Mucosa of stomach (tissue), 1 donor: ENCODE results near the gene CDKN2B-AS1.
A peak's percentile ranks its signal among the peaks of the same experiment; 100 is the strongest.

Experiments
- H3K27me3 ChIP-seq: one replicate; pipeline ENCODE4 v1.7.0; 2013; ENCODE audit warnings: mild to moderate bottlenecking, low read length; ENCODE audit not compliant: control insufficient read depth, insufficient read depth
- H3K36me3 ChIP-seq: one replicate; pipeline ENCODE4 v1.7.0; 2013; ENCODE audit warnings: low read length; ENCODE audit not compliant: control insufficient read depth, insufficient read depth
- H3K4me1 ChIP-seq: one replicate; pipeline ENCODE4 v1.7.0; 2013; ENCODE audit warnings: mild to moderate bottlenecking, low read length; ENCODE audit not compliant: control insufficient read depth, insufficient read depth
- H3K4me3 ChIP-seq: one replicate; pipeline ENCODE4 v1.7.0; 2013; ENCODE audit warnings: low read length
- H3K9ac ChIP-seq: one replicate; pipeline ENCODE4 v1.7.0; 2013; ENCODE audit warnings: mild to moderate bottlenecking, low read length, moderate library complexity
- H3K9me3 ChIP-seq: one replicate; pipeline ENCODE4 v1.7.0; 2013; ENCODE audit warnings: mild to moderate bottlenecking, low read length, moderate library complexity; ENCODE audit not compliant: control insufficient read depth
- donor health status: Pancreatic carcinoma.

Gene CDKN2B-AS1

GRCh38 chr9:21984101-21984500 is 10.5 kb upstream of the CDKN2B-AS1 start:
- no peaks in the 10 kb centered on the region for H3K4me1 ChIP-seq
- H3K36me3 ChIP-seq, result no peaks in the 10 kb centered on the region
- no peak overlapping the region for H3K4me3 ChIP-seq
- H3K27me3 ChIP-seq, result peaks cover 59% of the 10 kb centered on the region
- no peaks in the 10 kb centered on the region for H3K9me3 ChIP-seq
- no peak overlapping the region for H3K9ac ChIP-seq

DNA sequence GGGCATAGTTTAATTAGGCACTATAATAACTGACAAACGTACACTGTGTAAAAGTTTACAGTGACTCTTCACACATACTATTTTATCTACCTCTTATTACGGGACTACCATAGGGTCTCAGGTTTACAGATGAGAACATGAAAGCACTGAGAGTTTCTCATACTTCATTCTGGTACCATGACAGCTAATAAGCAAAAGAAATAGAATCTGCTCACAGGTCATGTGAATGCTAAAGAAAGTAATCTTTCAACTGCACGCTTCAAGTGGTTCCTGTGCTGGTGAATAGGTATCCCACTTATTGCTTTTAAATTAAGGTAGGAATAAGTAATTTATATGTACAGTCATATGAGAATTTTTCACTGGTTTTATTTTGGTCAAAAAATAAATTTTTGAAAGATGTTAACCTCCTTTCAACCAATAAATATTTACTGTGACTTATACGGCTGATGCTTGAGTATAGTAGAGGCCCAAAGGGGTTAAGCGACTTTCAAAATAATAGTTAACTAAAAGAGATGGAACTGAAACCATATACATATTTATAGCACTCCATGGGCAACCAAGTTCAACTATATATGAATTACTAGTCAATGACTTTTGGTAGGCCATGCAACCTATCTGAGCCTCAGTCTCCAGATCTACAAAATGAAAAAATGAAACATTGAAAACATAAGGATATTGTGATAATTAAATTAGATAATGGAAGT is 8.5 kb upstream of the CDKN2B-AS1 start:
- Histone ChIP-seq H3K36me3 (no peaks in the 10 kb centered on the region), H3K4me3 (no peak overlapping the region), H3K4me1 (no peaks in the 10 kb centered on the region), H3K9ac (no peak overlapping the region), H3K27me3 (peaks cover 68% of the 10 kb centered on the region), H3K9me3 (no peaks in the 10 kb centered on the region)

- no peaks in the 10 kb centered on the region for H3K36me3 ChIP-seq
- H3K27me3 ChIP-seq, result peaks cover 61% of the 10 kb centered on the region
- H3K9me3 ChIP-seq, result no peaks in the 10 kb centered on the region
- H3K9ac ChIP-seq, result no peak overlapping the region
- no peak overlapping the region for H3K4me3 ChIP-seq
- H3K4me1 ChIP-seq, result no peaks in the 10 kb centered on the region
Observed at GRCh38 chr9:21988056-21988990, 6.3 kb upstream of the CDKN2B-AS1 start.

GRCh38 chr9:21989440-21990189 is 5.0 kb upstream of the CDKN2B-AS1 start:
- no peaks in the 10 kb centered on the region for H3K36me3 ChIP-seq
- peaks cover 6% of the 10 kb centered on the region for H3K4me1 ChIP-seq
- no peak overlapping the region for H3K4me3 ChIP-seq
- H3K9ac ChIP-seq, result no peak overlapping the region
- H3K9me3 ChIP-seq, result no peaks in the 10 kb centered on the region
- peaks cover 57% of the 10 kb centered on the region for H3K27me3 ChIP-seq

DNA sequence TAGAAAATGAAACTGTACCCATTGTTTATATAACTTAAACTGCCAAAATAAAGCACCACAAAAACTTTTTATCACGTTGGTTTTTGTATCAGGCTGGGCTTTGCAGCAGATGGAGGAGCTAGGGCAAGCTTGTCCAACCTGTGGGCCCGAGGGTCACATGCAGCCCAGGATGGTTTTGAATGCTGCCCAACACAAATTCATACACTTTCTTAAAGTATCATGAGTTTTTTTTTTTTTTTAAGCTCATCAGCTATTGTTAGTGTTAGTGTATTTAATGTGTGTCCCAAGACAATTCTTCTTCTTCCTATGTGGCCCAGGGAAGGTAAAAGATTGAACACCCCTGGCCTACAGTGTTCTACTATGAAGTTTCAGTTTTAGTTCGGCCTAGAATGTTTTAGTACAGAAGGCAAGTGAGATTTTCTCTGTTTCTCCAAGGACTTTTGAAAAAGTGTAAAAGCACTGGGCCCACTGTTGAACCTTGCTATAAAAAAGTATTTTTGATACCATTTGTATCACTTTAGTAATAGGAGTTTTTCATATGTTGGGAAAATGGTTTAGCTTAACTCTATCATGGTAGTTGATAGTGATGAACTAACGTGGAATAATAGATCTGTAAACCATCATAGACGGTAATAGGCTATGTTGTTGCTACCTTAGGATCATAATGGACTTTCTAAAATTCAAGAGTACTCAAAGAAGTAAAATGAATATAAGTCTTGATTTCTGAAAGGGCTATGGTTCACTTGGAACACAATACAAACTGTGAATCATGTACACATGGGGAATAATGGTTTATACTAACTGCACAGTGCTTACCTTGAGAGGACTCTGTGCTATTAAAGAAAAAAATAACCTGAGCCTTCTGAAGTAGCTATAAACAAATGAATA is 3.3 kb upstream of the CDKN2B-AS1 start:
- Histone ChIP-seq H3K27me3 (peaks cover 59% of the 10 kb centered on the region), H3K4me3 (no peak overlapping the region), H3K36me3 (no peaks in the 10 kb centered on the region), H3K9me3 (no peaks in the 10 kb centered on the region), H3K9ac (no peak overlapping the region), H3K4me1 (peaks cover 6% of the 10 kb centered on the region)

DNA sequence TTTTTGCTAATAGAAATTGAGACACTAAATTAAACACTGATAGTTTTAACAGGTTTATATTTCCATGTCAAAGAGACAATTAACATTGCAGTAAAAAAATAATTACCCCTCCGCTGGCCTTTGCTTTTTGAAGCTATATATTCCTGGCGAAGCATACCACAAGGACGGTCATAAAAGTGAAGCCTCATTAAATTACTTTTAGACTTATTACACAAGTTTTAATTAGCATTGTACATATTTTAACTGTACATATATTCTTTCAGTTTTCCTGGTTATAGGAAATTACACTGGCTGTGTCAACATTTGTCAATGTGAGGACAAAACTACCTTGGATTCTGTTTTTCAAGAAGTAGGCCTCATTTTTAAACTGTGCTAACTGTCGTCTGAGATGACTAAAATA is 1.6 kb upstream of the CDKN2B-AS1 start:
- no peaks in the 10 kb centered on the region for H3K36me3 ChIP-seq
- H3K4me1 ChIP-seq, result peaks cover 6% of the 10 kb centered on the region
- H3K27me3 ChIP-seq, result peaks cover 57% of the 10 kb centered on the region
- no peak overlapping the region for H3K9ac ChIP-seq
- H3K4me3 ChIP-seq, result no peak overlapping the region
- no peaks in the 10 kb centered on the region for H3K9me3 ChIP-seq

DNA sequence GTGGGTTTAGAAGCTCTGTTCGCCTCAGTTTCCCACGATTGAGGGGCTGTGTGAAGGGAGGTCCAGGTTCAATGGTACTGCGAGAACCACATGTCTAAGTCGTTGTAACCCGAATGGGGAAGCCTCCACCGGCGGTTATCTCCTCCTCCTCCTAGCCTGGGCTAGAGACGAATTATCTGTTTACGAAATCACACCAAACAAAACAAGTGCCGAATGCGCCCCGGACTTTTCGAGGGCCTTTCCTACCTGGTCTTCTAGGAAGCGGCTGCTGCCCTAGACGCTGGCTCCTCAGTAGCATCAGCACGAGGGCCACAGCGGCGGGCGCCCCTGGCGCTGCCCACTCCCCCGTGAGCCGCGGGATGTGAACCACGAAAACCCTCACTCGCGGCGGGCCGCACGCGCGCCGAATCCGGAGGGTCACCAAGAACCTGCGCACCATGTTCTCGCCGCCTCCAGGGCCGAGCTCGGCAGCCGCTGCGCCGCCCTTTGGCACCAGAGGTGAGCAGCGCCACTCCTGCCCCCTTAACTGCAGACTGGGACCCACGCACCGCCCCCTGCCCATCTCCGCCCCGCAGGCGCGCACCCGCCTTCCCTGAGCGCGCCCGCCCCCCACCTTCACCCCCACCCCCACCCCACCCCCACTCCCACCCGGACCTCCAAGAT is 567 bp upstream of the CDKN2B-AS1 start, which contains the start of gene CDKN2A:
Gene CDKN2A, minus strand, starts transcription at position 500 of the 663 bp plus-strand sequence.
- H3K9ac ChIP-seq, result peak within 1 kb of the TSS; percentile 66
- H3K27me3 ChIP-seq, result peaks cover 52% of the 10 kb centered on the region
- no peaks in the 10 kb centered on the region for H3K36me3 ChIP-seq
- no peaks in the 10 kb centered on the region for H3K9me3 ChIP-seq
- peak within 1 kb of the TSS; percentile 50 for H3K4me3 ChIP-seq
- peaks cover 6% of the 10 kb centered on the region for H3K4me1 ChIP-seq

DNA sequence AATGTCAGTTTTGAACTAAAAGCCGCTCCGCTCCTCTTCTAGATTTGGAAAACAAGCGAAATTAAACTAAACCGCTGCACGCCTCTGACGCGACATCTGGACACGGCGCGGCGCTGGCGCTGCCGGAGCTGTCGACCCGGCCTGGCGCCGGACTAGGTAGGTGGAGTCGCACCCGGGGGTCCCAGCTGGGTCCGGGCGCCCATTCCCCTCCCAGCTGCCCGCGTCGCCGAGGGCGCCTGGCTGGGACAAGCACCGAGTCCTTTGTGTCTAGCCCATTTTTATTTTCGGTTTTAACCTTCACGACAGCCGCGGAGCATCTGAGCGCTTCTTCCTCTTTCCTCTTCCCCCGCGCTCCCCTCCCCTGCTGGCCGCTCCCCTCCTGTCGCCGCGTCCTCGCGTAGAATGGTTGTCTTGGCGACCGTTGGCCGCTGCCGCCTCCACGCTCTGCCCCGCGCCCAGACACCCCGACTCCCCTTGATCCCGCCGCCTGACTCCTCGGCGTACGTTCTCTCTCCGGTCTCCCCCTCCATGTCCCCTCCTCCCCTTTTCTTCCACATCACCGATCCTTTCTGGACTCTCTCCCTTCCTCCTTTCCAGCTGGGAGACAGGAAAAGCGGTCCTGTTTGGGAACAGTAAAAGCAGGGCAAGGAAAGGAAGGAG is 545 bp downstream of the CDKN2B-AS1 start:
- no peaks in the 10 kb centered on the region for H3K9me3 ChIP-seq
- H3K36me3 ChIP-seq, result no peaks in the 10 kb centered on the region
- H3K4me3 ChIP-seq, result peak overlapping the region; percentile 50
- H3K27me3 ChIP-seq, result peaks cover 41% of the 10 kb centered on the region
- H3K4me1 ChIP-seq, result peaks cover 6% of the 10 kb centered on the region
- H3K9ac ChIP-seq, result peak overlapping the region; percentile 66

DNA sequence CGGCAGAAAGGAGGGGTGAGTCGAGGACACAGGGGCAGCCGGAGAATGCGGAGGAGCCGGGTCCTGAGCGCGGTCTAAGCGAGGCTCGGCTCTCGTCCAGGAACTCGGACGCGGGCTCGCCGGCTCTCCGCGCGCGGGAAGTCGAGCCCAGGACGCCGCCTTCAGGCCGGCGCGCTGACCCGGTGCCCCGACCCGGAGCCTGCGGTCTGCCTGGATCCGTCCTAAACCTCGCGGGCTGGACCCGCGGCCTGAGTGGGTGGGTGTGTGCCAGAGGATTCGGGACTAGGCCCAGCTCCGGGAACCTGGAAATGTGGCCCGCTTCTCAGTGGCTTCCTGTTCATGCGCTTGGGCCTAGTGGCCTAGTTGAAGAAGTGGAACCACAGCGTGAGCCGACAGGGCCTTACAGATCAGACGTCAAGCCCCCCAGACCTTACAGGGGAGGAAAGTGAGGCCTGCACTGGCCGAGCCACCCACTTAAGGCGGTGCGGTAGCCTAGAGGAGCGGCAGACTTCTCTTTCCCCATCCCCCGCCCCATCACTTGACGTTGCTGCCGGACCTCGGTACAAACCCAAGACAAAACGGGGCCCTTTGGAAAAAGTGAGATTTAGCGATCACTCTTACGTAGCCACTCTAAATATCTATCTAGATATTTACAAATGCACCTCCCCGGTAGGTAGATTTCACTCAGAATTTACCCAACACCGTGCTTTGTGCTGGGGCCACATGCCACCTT is 1.2 kb downstream of the CDKN2B-AS1 start:
- Histone ChIP-seq H3K36me3 (no peaks in the 10 kb centered on the region), H3K4me3 (peak overlapping the region; percentile 50), H3K9ac (peak overlapping the region; percentile 66), H3K9me3 (no peaks in the 10 kb centered on the region), H3K4me1 (peaks cover 6% of the 10 kb centered on the region), H3K27me3 (peaks cover 35% of the 10 kb centered on the region)

- no peak overlapping the region for H3K9ac ChIP-seq
- no peaks in the 10 kb centered on the region for H3K36me3 ChIP-seq
- no peaks in the 10 kb centered on the region for H3K9me3 ChIP-seq
- no peak overlapping the region for H3K4me3 ChIP-seq
- H3K4me1 ChIP-seq, result peaks cover 6% of the 10 kb centered on the region
- peaks cover 36% of the 10 kb centered on the region for H3K27me3 ChIP-seq
Observed at GRCh38 chr9:21996438-21996837, 1.8 kb downstream of the CDKN2B-AS1 start.
